BLaER1 (cell line): ENCODE results near the gene PIP5K1C.

Experiments used
- H3K27ac ChIP-seq: shearing (Covaris generic); formaldehyde crosslinking; 2 replicates; pipeline ENCODE4 v1.8.1; 2022
- H3K27me3 ChIP-seq: shearing (Covaris generic); formaldehyde crosslinking; 2 replicates; pipeline ENCODE4 v1.8.1; 2022
- H3K36me3 ChIP-seq: shearing (Covaris generic); formaldehyde crosslinking; 2 replicates; pipeline ENCODE4 v1.8.1; 2022
- H3K4me1 ChIP-seq: shearing (Covaris generic); formaldehyde crosslinking; 2 replicates; pipeline ENCODE4 v1.8.1; 2022
- H3K4me2 ChIP-seq: shearing (Covaris generic); formaldehyde crosslinking; 2 replicates; pipeline ENCODE4 v1.8.1; 2022
- H3K4me3 ChIP-seq: shearing (Covaris generic); formaldehyde crosslinking; 2 replicates; pipeline ENCODE4 v1.8.1; 2022
- H3K9ac ChIP-seq: shearing (Covaris generic); formaldehyde crosslinking; 2 replicates; pipeline ENCODE4 v1.8.1; 2022
- H3K9me3 ChIP-seq: shearing (Covaris generic); formaldehyde crosslinking; 2 replicates; pipeline ENCODE4 v1.8.1; 2022
- H4K20me1 ChIP-seq: shearing (Covaris generic); formaldehyde crosslinking; 2 replicates; pipeline ENCODE4 v1.8.1; 2022
- Cebpa-rat ChIP-seq: shearing (Covaris generic); IDR thresholded peaks from 2 replicates; pipeline ENCODE4 v1.8.1; 2022

Gene PIP5K1C

GRCh38 chr19:3604227-3604986 lies 95.9 kb downstream of the PIP5K1C start:
- H3K4me2 ChIP-seq, result peak overlapping the region; percentile 96
- peaks cover 23% of the 10 kb centered on the region for H3K27me3 ChIP-seq
- H3K4me3 ChIP-seq, result peak overlapping the region; percentile 47
- no peak for TF ChIP-seq Cebpa-rat
- peak overlapping the region; percentile 1; the same call in 1 of the 2 replicates for H3K9ac ChIP-seq
- H3K4me1 ChIP-seq, result peaks cover 82% of the 10 kb centered on the region
- H3K27ac ChIP-seq, result no peak overlapping the region
- H3K9me3 ChIP-seq, result 0 out of 2 replicates have a peak, but pooled peaks cover 5% of the 10 kb centered on the region
- peaks cover 4% of the 10 kb centered on the region; the same call in 1 of the 2 replicates for H4K20me1 ChIP-seq
- no peaks in the 10 kb centered on the region for H3K36me3 ChIP-seq

GRCh38 chr19:3603121-3603811 lies 97.0 kb downstream of the PIP5K1C start:
- peaks cover 23% of the 10 kb centered on the region for H3K27me3 ChIP-seq
- no peak for TF ChIP-seq Cebpa-rat
- H3K4me3 ChIP-seq, result no peak overlapping the region
- peaks cover 71% of the 10 kb centered on the region for H3K4me1 ChIP-seq
- H4K20me1 ChIP-seq, result peaks cover 4% of the 10 kb centered on the region; the same call in 1 of the 2 replicates
- H3K4me2 ChIP-seq, result peak overlapping the region; percentile 32
- H3K9me3 ChIP-seq, result 0 out of 2 replicates have a peak, but pooled peaks cover 5% of the 10 kb centered on the region
- H3K36me3 ChIP-seq, result no peaks in the 10 kb centered on the region
- no peak overlapping the region for H3K9ac ChIP-seq
- no peak overlapping the region for H3K27ac ChIP-seq

DNA sequence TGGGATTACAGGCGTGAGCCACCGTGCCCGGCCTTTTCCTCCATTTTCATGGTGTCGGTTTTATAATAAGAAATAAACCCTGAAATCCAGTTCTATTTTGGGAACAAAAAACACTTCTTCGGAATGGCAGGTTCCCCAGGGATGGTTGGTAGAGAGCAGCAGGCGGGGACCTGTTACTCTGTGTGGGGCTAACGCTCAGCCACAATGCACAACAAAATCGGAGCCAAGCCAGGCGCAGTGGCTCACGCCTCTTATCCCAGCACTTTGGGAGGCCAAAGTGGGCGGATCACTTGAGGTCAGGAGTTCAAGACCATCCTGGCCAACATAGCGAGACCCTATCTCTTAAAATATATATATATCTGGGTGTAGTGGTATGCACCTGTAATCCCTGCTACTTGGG lies 99.2 kb downstream of the PIP5K1C start:
- no peak for TF ChIP-seq Cebpa-rat
- no peak overlapping the region for H3K4me3 ChIP-seq
- H3K4me1 ChIP-seq, result peaks cover 49% of the 10 kb centered on the region
- no peak overlapping the region for H3K9ac ChIP-seq
- no peaks in the 10 kb centered on the region for H3K36me3 ChIP-seq
- 0 out of 2 replicates have a peak, but pooled peaks cover 5% of the 10 kb centered on the region for H3K9me3 ChIP-seq
- peaks cover 2% of the 10 kb centered on the region; the same call in 1 of the 2 replicates for H4K20me1 ChIP-seq
- no peak overlapping the region for H3K4me2 ChIP-seq
- H3K27me3 ChIP-seq, result peaks cover 8% of the 10 kb centered on the region
- no peak overlapping the region for H3K27ac ChIP-seq

- no peak overlapping the region for H3K4me2 ChIP-seq
- no peak overlapping the region for H3K4me3 ChIP-seq
- H3K9me3 ChIP-seq, result 0 out of 2 replicates have a peak, but pooled peaks cover 5% of the 10 kb centered on the region
- no peak overlapping the region for H3K9ac ChIP-seq
- H3K27me3 ChIP-seq, result 0 out of 2 replicates have a peak, but pooled peaks cover 3% of the 10 kb centered on the region
- peaks cover 36% of the 10 kb centered on the region for H3K4me1 ChIP-seq
- no peak overlapping the region for H3K27ac ChIP-seq
- no peaks in the 10 kb centered on the region for H4K20me1 ChIP-seq
- TF ChIP-seq Cebpa-rat, result no peak
- no peaks in the 10 kb centered on the region for H3K36me3 ChIP-seq
These were observed 100.5 kb downstream of the PIP5K1C start for GRCh38 chr19:3599776-3600187.

- no peak overlapping the region for H3K4me2 ChIP-seq
- H3K4me3 ChIP-seq, result no peak overlapping the region
- H3K9me3 ChIP-seq, result peaks cover 25% of the 10 kb centered on the region
- no peaks in the 10 kb centered on the region for H4K20me1 ChIP-seq
- H3K36me3 ChIP-seq, result no peaks in the 10 kb centered on the region
- no peak overlapping the region for H3K9ac ChIP-seq
- TF ChIP-seq Cebpa-rat, result no peak
- peaks cover 9% of the 10 kb centered on the region for H3K4me1 ChIP-seq
- H3K27ac ChIP-seq, result no peak overlapping the region
- peaks cover 21% of the 10 kb centered on the region; the same call in 1 of the 2 replicates for H3K27me3 ChIP-seq
These were observed 104.7 kb downstream of the PIP5K1C start for GRCh38 chr19:3595521-3596061.

- no peaks in the 10 kb centered on the region for H3K4me1 ChIP-seq
These were observed 107.1 kb downstream of the PIP5K1C start for GRCh38 chr19:3593156-3593555.

DNA sequence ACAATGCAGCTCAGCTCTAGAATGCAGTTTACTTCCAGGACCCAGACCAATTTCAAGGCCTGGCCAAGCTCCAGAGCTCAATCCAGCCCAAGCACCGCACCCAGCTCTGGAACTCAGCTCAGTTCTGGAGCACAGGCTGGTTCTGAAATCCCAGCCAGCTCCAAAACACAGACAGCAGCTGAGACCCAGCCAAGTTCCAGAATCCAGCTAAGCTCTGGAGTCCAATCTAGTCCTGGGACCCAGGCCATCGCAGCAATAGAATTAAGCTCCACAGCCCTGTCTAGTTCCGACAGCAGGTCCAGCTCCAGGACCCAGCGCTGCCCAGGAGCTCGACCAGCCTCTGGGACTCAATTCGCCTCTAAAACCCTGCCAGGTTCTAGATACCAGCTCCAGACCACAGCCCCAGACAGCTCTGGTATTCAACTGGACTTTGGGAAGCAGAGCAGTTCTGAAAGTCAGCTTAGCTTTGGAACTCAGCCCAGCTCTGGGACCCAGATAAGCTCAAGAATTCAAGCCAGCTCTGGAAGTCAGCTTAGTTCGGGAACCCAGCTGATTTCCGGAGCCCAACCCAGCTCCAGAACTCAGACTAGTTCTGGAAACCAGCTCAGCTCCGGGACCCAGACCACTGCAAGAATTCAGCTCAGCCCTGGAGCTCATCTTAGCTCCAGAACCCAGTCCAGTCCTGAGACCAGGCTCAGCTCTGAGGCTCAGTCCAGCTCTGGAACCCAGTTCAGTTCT lies 108.2 kb downstream of the PIP5K1C start:
- no peaks in the 10 kb centered on the region for H4K20me1 ChIP-seq
- no peak overlapping the region for H3K4me2 ChIP-seq
- no peak for TF ChIP-seq Cebpa-rat

More at GRCh38 chr19:3593156-3593555, 107.1 kb downstream of the PIP5K1C start:
- H3K9ac ChIP-seq, result no peak overlapping the region
- H3K4me3 ChIP-seq, result no peak overlapping the region
- peaks cover 28% of the 10 kb centered on the region for H3K9me3 ChIP-seq
- no peak overlapping the region for H3K27ac ChIP-seq
- peaks cover 21% of the 10 kb centered on the region; the same call in 1 of the 2 replicates for H3K27me3 ChIP-seq
- no peak for TF ChIP-seq Cebpa-rat
- no peaks in the 10 kb centered on the region for H3K36me3 ChIP-seq
- H3K4me2 ChIP-seq, result no peak overlapping the region
- no peaks in the 10 kb centered on the region for H4K20me1 ChIP-seq

DNA sequence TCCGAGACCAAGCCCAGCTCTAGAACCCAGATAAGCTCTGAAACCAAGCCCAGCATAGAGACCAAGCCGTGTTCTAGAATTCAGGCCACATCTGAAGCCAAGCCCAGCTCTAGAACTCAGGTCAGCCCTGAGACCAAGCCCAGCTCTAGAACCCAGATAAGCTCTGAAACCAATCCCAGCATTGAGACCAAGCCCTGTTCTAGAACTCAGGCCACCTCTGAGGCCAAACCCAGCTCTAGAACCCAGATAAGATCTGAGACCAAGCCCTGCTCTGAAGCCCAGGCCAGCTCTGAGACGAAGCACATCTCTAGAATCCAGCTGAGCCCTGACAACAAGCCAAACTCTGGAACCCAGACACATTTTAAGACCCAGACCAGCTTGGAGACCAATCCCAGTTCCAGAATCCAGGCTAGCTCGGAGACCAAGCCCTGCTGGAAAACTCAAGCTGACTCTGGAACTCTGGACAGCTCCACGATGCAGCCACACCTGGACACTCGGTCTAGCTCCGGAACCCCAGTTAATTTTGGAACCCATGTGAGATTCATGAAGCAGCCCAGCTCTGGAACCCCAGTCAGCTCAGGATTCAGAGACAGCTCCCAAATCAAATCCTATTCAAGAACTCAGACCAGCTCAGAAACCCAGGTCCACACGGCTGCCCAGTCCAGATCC lies 109.1 kb downstream of the PIP5K1C start:
- Histone ChIP-seq H3K4me3 (no peak overlapping the region), H3K27me3 (peaks cover 37% of the 10 kb centered on the region), H3K4me1 (peaks cover 1% of the 10 kb centered on the region), H3K4me2 (no peak overlapping the region), H3K27ac (no peak overlapping the region), H3K36me3 (no peaks in the 10 kb centered on the region), H3K9me3 (peaks cover 28% of the 10 kb centered on the region), H4K20me1 (no peaks in the 10 kb centered on the region), H3K9ac (no peak overlapping the region)
- no peak for TF ChIP-seq Cebpa-rat

More for the DNA sequence above, 108.2 kb downstream of the PIP5K1C start:
- Histone ChIP-seq H3K4me1 (no peaks in the 10 kb centered on the region), H3K4me3 (no peak overlapping the region), H3K27me3 (peaks cover 28% of the 10 kb centered on the region; the same call in 1 of the 2 replicates), H3K9ac (no peak overlapping the region), H3K9me3 (peaks cover 28% of the 10 kb centered on the region), H3K27ac (no peak overlapping the region), H3K36me3 (no peaks in the 10 kb centered on the region)

- TF ChIP-seq Cebpa-rat, result no peak
- Histone ChIP-seq H3K27ac (no peak overlapping the region), H4K20me1 (no peaks in the 10 kb centered on the region), H3K4me1 (peaks cover 12% of the 10 kb centered on the region), H3K36me3 (no peaks in the 10 kb centered on the region), H3K9ac (no peak overlapping the region), H3K27me3 (peaks cover 46% of the 10 kb centered on the region), H3K9me3 (peaks cover 28% of the 10 kb centered on the region), H3K4me2 (no peak overlapping the region), H3K4me3 (no peak overlapping the region)
These were observed 110.3 kb downstream of the PIP5K1C start for GRCh38 chr19:3589949-3590348.
